Measurements from ENCODE around the gene HOXB2. TPM values are rescaled to one million over a fixed set of nuclear protein-coding genes. Genes with fewer than 3 reads are reported as not detected.

The HOXB2 gene
- total and polyA plus RNA-seq, 3 donors from 2014 or later, result 1.8 to 4.2 (median 3.3) TPM

GRCh38 chr17:48554412-48555257 lies 9.7 kb upstream of the HOXB2 start:
- Histone ChIP-seq H3K4me3 (peak overlapping the region in 1 of 2 donors; percentile 38), H3K36me3 (ENCODE audit: low read depth, missing control alignments) (no peaks in the 10 kb centered on the region), H3K9me3 (no peaks in the 10 kb centered on the region), H3K27ac (no peak overlapping the region), H3K4me1 (no peaks in the 10 kb centered on the region), H3K27me3 (no peaks in the 10 kb centered on the region)
- intact Hi-C loops (cut with DNase I; ENCODE audit: low total_unique reads), result no loop called here
- 16 to 17% methylated on average over 44 of the region's 44 CpGs for WGBS, 2 donors
- DNase-seq, result no peak
- no peak for TF ChIP-seq POLR2A (IDR thresholded peaks at IDR 0.05)
- TF ChIP-seq, protein P1, sequence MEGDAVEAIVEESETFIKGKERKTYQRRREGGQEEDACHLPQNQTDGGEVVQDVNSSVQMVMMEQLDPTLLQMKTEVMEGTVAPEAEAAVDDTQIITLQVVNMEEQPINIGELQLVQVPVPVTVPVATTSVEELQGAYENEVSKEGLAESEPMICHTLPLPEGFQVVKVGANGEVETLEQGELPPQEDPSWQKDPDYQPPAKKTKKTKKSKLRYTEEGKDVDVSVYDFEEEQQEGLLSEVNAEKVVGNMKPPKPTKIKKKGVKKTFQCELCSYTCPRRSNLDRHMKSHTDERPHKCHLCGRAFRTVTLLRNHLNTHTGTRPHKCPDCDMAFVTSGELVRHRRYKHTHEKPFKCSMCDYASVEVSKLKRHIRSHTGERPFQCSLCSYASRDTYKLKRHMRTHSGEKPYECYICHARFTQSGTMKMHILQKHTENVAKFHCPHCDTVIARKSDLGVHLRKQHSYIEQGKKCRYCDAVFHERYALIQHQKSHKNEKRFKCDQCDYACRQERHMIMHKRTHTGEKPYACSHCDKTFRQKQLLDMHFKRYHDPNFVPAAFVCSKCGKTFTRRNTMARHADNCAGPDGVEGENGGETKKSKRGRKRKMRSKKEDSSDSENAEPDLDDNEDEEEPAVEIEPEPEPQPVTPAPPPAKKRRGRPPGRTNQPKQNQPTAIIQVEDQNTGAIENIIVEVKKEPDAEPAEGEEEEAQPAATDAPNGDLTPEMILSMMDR (IDR thresholded peaks at IDR 0.05), result no peak

DNA sequence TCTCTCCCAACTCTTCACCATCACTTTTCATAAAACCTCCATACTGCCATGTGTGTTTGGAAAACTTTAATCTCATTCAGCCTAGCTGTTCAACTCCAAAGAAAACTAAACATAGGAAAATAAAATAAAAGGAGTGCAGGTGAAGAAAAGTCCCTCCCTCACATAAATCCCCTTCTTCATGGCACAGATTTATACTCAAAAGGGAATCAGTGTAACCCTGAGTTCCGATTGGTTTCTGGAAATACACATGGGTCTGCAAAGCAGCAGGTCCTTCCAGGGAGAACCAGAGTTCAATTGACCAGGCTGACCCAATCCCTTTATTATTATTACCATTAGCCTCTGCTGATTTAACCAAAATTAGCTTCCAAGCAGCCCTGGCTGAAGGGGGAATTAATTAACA lies 8.9 kb upstream of the HOXB2 start:
- Histone ChIP-seq H3K36me3 (ENCODE audit: low read depth, missing control alignments) (no peaks in the 10 kb centered on the region), H3K27me3 (no peaks in the 10 kb centered on the region), H3K4me3 (no peak overlapping the region), H3K4me1 (no peaks in the 10 kb centered on the region), H3K9me3 (no peaks in the 10 kb centered on the region), H3K27ac (no peak overlapping the region)
- WGBS, 2 donors, result 24 to 64% methylated on average over 1 of the region's 1 CpG
- no peak for DNase-seq
- TF ChIP-seq, protein P1 (IDR thresholded peaks at IDR 0.05), result no peak
- TF ChIP-seq POLR2A (IDR thresholded peaks at IDR 0.05), result no peak
- intact Hi-C loops (cut with DNase I; ENCODE audit: low total_unique reads), result no loop called here

GRCh38 chr17:48553190-48553547 lies 8.3 kb upstream of the HOXB2 start:
- H3K36me3 ChIP-seq (ENCODE audit: low read depth, missing control alignments), result no peaks in the 10 kb centered on the region
- H3K4me3 ChIP-seq, result no peak overlapping the region
- H3K9me3 ChIP-seq, result no peaks in the 10 kb centered on the region
- no peak overlapping the region for H3K27ac ChIP-seq
- 65 to 72% methylated on average over 5 of the region's 5 CpGs for WGBS, 2 donors
- no peaks in the 10 kb centered on the region for H3K4me1 ChIP-seq
- H3K27me3 ChIP-seq, result no peaks in the 10 kb centered on the region
- no peak for DNase-seq
- intact Hi-C loops (cut with DNase I; ENCODE audit: low total_unique reads), result no loop called here
- TF ChIP-seq POLR2A (IDR thresholded peaks at IDR 0.05), result no peak
- TF ChIP-seq, protein P1 (IDR thresholded peaks at IDR 0.05), result no peak

DNA sequence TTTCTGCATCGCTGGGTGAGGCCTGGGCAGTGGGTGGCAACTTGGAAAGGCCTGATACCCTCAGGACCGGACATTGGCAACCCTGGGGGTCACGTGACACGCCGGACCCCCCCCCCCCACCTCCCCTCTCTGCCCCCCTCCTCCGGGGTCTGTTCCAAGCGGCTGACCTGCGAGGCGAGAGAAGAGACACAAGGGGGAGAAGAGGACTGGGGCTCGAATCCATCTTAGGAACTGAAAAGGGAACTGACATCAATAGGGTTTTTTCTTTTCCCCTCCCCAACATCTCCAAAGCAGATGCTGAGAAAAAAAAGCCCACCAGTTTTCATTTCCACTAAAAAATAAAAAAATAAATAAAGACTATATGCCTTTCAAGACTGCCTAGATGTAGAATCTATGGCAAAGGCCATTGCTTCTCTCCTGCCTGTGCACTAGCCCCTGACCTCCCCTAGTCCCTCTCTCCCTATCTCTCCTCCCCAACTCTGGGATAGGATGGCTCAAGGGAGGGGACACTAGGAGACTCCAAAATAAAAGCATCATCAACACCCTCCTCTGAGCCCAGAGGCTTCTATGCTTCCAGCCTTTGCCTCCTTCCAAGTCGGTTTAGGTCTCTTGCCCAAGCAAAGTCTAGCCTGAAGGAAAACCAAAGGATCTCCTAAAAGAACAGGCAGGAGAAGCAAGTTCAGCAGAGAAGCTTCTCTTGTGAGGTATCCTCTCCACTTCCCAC lies 7.7 kb upstream of the HOXB2 start:
- Histone ChIP-seq H3K4me3 (no peak overlapping the region), H3K27me3 (no peaks in the 10 kb centered on the region), H3K27ac (no peak overlapping the region), H3K9me3 (no peaks in the 10 kb centered on the region), H3K4me1 (no peaks in the 10 kb centered on the region), H3K36me3 (ENCODE audit: low read depth, missing control alignments) (no peaks in the 10 kb centered on the region)
- intact Hi-C loops (cut with DNase I; ENCODE audit: low total_unique reads), result no loop called here
- no peak for DNase-seq
- 24 to 32% methylated on average over 6 to 9 of the region's 11 CpGs for WGBS, 2 donors
- TF ChIP-seq POLR2A (IDR thresholded peaks at IDR 0.05), result no peak
- TF ChIP-seq, protein P1 (IDR thresholded peaks at IDR 0.05), result no peak

All from testis (tissue), 3 donors.